Cardiac muscle cell (in vitro differentiated cells and primary cell): ENCODE data around the gene CPED1. TPM values are rescaled to one million over a fixed set of nuclear protein-coding genes. Genes with fewer than 3 reads are reported as not detected.
"Not testable (repeated sequence)": the region's sequence is repeated elsewhere in the genome, so short reads cannot be mapped to it uniquely, and the experiment has no call there.

Experiments
- DNase-seq, 2 donors: peaks; one replicate each; pipeline versions ENCODE4 v3.0.0 to v3.0.0-alpha.2; 2010 to 2017; ENCODE audit warnings: low read depth in 1 of 2, low spot score in 1 of 2
- H3K27ac ChIP-seq: fragments of 200-600 bp; sonication (generic); 2 replicates; pipeline ENCODE4 v1.5.1; 2016
- H3K27me3 ChIP-seq: fragments of 200-600 bp; sonication (generic); 2 replicates; pipeline ENCODE4 v1.6.0; 2016; ENCODE audit warnings: control low read depth
- H3K36me3 ChIP-seq: fragments of 200-600 bp; sonication (generic); 2 replicates; pipeline ENCODE4 v1.5.1; 2016; ENCODE audit warnings: control low read depth
- H3K4me1 ChIP-seq: fragments of 200-600 bp; sonication (generic); 2 replicates; pipeline ENCODE4 v1.8.1; 2017; ENCODE audit warnings: low read depth, mild to moderate bottlenecking, mixed run types
- H3K4me3 ChIP-seq: fragments of 200-600 bp; sonication (generic); 2 replicates; pipeline ENCODE4 v1.5.1; 2016; ENCODE audit warnings: mild to moderate bottlenecking
- H3K9me3 ChIP-seq: fragments of 200-600 bp; sonication (generic); 2 replicates; pipeline ENCODE4 v1.5.1; 2017; ENCODE audit warnings: low read depth, mild to moderate bottlenecking, control low read depth
- CTCF ChIP-seq: IDR thresholded peaks from 2 replicates; pipeline ENCODE4 v1.5.1; 2012; ENCODE audit warnings: low read depth, mild to moderate bottlenecking, low read length
- polyA plus RNA-seq: library from polyadenylated mRNA; unstranded; fragments of >200 nt; fragmentation: Nextera tagmentation; extraction: Ambion mirVana; gene quantifications from 2 replicates; pipeline ENCODE4 v1.2.1, GENCODE V29; 2016
- total RNA-seq: library from RNA; depleted of rRNA; stranded (reverse); fragments of >200 nt; gene quantifications from 2 replicates; pipeline ENCODE4 v1.2.3, GENCODE V29; 2016

CPED1 gene
- total and polyA plus RNA-seq, 2 experiments from 2014 or later, result 0.67 to 3.2 TPM

- Histone ChIP-seq H3K27ac (no peak overlapping the region), H3K27me3 (no peaks in the 10 kb centered on the region)
- TF ChIP-seq CTCF, result no peak
Measured at GRCh38 chr7:120981117-120981516, 7.4 kb upstream of the CPED1 start.

GRCh38 chr7:120981888-120982615 is 6.5 kb upstream of the CPED1 start:
- TF ChIP-seq CTCF, result peak; percentile 13
- Histone ChIP-seq H3K27ac (no peak overlapping the region), H3K9me3 (no peaks in the 10 kb centered on the region), H3K4me1 (no peaks in the 10 kb centered on the region), H3K4me3 (no peak overlapping the region), H3K36me3 (no peaks in the 10 kb centered on the region), H3K27me3 (no peaks in the 10 kb centered on the region)
- peak in 1 of 2 donors; percentile 67 for DNase-seq

More at GRCh38 chr7:120981117-120981516, 7.4 kb upstream of the CPED1 start:
- Histone ChIP-seq H3K36me3 (no peaks in the 10 kb centered on the region), H3K4me3 (no peak overlapping the region), H3K9me3 (no peaks in the 10 kb centered on the region), H3K4me1 (no peaks in the 10 kb centered on the region)
- DNase-seq, result no peak

- DNase-seq, H3K27me3 ChIP-seq, H3K9me3 ChIP-seq, H3K36me3 ChIP-seq, H3K4me3 ChIP-seq, H3K4me1 ChIP-seq, H3K27ac ChIP-seq: not testable (repeated sequence)
Measured at GRCh38 chr7:120983592-120983991, 4.9 kb upstream of the CPED1 start.

DNA sequence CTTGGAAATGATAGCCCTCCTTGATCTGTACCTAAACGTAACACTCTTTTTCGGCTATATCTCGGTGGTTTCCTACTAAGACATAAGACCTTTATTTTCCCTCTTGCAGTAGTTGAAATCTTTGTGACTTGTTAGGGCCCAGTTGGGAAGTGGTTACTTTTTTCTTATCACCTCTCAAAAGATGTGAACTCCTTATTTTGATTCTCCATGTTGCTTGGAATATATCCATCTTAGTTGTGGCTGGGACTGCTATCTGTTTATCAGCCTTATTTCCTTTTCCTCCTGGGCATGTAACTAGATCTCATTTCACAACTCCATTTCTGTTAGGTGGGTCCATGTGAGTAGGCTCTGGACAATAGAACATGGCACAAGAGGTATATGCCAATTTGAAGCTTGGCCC is 4.1 kb upstream of the CPED1 start:
- DNase-seq, result no peak
- TF ChIP-seq CTCF, result no peak
- no peaks in the 10 kb centered on the region for H3K36me3 ChIP-seq
- H3K4me3 ChIP-seq, result no peak overlapping the region
- no peak overlapping the region for H3K27ac ChIP-seq
- no peaks in the 10 kb centered on the region for H3K9me3 ChIP-seq
- peaks cover 9% of the 10 kb centered on the region for H3K4me1 ChIP-seq
- no peaks in the 10 kb centered on the region for H3K27me3 ChIP-seq

- no peak overlapping the region for H3K4me3 ChIP-seq
- no peak for DNase-seq
- H3K36me3 ChIP-seq, result no peaks in the 10 kb centered on the region
- peak overlapping the region; percentile 7 for H3K27ac ChIP-seq
- H3K27me3 ChIP-seq, result no peaks in the 10 kb centered on the region
- peaks cover 9% of the 10 kb centered on the region for H3K4me1 ChIP-seq
- TF ChIP-seq CTCF, result no peak
- H3K9me3 ChIP-seq, result no peaks in the 10 kb centered on the region
Measured at GRCh38 chr7:120985130-120985758, 3.3 kb upstream of the CPED1 start.

DNA sequence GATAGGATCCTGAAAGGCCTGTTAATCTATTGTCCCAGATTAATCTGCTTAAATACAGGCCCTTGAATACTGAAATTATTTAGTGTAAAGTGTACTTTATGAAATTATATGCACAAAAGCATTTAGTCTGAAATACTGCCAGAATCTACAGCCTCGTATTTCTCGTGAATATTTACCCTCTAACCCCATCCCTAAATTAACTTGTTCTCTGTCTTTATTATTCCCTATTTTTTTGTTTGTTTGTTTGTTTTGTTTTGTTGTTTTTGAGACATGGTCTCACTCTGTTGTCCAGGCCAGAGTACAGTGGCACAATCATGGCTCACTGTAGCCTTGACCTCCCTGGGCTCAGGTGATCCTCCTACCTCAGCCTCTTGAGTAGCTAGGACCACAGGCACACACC is 2.7 kb upstream of the CPED1 start:
- DNase-seq, result no peak

More for the DNA sequence above, 2.7 kb upstream of the CPED1 start:
- Histone ChIP-seq H3K27ac (no peak overlapping the region), H3K27me3 (no peaks in the 10 kb centered on the region), H3K36me3 (no peaks in the 10 kb centered on the region), H3K4me3 (no peak overlapping the region), H3K9me3 (no peaks in the 10 kb centered on the region), H3K4me1 (peaks cover 9% of the 10 kb centered on the region)
- TF ChIP-seq CTCF, result no peak
